Neural cell (in vitro differentiated cells): ENCODE data around the gene CCDC50.

Experiments used
- EP300 ChIP-seq: fragments of 450-650 bp; conservative IDR thresholded peaks from 2 replicates; pipeline ENCODE4 v1.6.1; 2014; ENCODE audit warnings: antibody characterized with exemption, mild to moderate bottlenecking, moderate library complexity; ENCODE audit not compliant: poor library complexity, severe bottlenecking
- EZH2 ChIP-seq: fragments of 200-600, 300-800 bp; shearing (Covaris generic), sonication (generic); IDR thresholded peaks from 2 replicates; pipeline ENCODE4 v1.6.1; 2014; ENCODE audit warnings: antibody characterized with exemption, low read length, borderline replicate concordance, mild to moderate bottlenecking; ENCODE audit not compliant: insufficient read depth, poor library complexity, severe bottlenecking
- MXI1 ChIP-seq: fragments of 450-650 bp; conservative IDR thresholded peaks from 2 replicates; pipeline ENCODE4 v1.6.1; 2014; ENCODE audit warnings: antibody characterized with exemption, mild to moderate bottlenecking; ENCODE audit not compliant: poor library complexity, severe bottlenecking
- POLR2AphosphoS5 ChIP-seq: IDR thresholded peaks from 2 replicates; pipeline ENCODE4 v1.6.1; 2012
- RAD21 ChIP-seq: fragments of 450-650 bp; conservative IDR thresholded peaks from 2 replicates; pipeline ENCODE4 v1.6.1; 2014; ENCODE audit warnings: antibody characterized with exemption, mild to moderate bottlenecking, moderate library complexity
- SMC3 ChIP-seq: fragments of 450-650 bp; conservative IDR thresholded peaks from 2 replicates; pipeline ENCODE4 v1.6.1; 2014; ENCODE audit warnings: antibody characterized with exemption, mild to moderate bottlenecking, moderate library complexity; ENCODE audit not compliant: poor library complexity
- TAF1 ChIP-seq: IDR thresholded peaks from 2 replicates; pipeline ENCODE4 v1.6.1; 2012; ENCODE audit warnings: low read depth
- TF ChIP-seq, protein P1 (sequence below): fragments of 450-650 bp; IDR thresholded peaks from 2 replicates; pipeline ENCODE4 v1.5.1; 2014; ENCODE audit warnings: antibody characterized with exemption, mild to moderate bottlenecking, moderate library complexity; ENCODE audit not compliant: poor library complexity, severe bottlenecking
- TF ChIP-seq, protein P2 (sequence below): IDR thresholded peaks from 2 replicates; pipeline ENCODE4 v1.6.1; 2012; ENCODE audit warnings: borderline replicate concordance

DNA sequence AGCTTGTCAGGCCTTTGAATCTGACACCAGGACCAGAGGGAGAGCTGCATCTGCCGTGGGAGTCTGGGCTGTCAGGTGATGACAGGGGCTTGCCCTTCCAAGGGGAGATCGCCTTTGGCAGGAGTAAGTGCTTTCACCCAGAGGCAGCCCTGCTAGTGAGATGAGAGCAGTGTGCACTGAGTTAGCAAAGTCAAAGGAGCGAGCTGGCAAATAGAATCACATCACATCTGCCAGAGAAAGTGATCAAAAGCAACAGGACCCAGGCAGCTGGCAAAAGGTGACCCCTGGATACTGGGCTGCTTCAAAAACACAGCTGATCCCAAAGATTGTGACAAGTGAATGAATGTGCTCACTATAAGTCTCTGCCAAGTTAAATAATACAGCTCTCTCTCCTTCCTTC is 95.7 kb downstream of the CCDC50 start:
- TF ChIP-seq, protein P1, sequence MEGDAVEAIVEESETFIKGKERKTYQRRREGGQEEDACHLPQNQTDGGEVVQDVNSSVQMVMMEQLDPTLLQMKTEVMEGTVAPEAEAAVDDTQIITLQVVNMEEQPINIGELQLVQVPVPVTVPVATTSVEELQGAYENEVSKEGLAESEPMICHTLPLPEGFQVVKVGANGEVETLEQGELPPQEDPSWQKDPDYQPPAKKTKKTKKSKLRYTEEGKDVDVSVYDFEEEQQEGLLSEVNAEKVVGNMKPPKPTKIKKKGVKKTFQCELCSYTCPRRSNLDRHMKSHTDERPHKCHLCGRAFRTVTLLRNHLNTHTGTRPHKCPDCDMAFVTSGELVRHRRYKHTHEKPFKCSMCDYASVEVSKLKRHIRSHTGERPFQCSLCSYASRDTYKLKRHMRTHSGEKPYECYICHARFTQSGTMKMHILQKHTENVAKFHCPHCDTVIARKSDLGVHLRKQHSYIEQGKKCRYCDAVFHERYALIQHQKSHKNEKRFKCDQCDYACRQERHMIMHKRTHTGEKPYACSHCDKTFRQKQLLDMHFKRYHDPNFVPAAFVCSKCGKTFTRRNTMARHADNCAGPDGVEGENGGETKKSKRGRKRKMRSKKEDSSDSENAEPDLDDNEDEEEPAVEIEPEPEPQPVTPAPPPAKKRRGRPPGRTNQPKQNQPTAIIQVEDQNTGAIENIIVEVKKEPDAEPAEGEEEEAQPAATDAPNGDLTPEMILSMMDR, result no peak
- TF ChIP-seq SMC3 (no peak), RAD21 (no peak), EP300 (no peak), POLR2AphosphoS5 (no peak), EZH2 (no peak), MXI1 (no peak), TAF1 (no peak)
- TF ChIP-seq, protein P2, sequence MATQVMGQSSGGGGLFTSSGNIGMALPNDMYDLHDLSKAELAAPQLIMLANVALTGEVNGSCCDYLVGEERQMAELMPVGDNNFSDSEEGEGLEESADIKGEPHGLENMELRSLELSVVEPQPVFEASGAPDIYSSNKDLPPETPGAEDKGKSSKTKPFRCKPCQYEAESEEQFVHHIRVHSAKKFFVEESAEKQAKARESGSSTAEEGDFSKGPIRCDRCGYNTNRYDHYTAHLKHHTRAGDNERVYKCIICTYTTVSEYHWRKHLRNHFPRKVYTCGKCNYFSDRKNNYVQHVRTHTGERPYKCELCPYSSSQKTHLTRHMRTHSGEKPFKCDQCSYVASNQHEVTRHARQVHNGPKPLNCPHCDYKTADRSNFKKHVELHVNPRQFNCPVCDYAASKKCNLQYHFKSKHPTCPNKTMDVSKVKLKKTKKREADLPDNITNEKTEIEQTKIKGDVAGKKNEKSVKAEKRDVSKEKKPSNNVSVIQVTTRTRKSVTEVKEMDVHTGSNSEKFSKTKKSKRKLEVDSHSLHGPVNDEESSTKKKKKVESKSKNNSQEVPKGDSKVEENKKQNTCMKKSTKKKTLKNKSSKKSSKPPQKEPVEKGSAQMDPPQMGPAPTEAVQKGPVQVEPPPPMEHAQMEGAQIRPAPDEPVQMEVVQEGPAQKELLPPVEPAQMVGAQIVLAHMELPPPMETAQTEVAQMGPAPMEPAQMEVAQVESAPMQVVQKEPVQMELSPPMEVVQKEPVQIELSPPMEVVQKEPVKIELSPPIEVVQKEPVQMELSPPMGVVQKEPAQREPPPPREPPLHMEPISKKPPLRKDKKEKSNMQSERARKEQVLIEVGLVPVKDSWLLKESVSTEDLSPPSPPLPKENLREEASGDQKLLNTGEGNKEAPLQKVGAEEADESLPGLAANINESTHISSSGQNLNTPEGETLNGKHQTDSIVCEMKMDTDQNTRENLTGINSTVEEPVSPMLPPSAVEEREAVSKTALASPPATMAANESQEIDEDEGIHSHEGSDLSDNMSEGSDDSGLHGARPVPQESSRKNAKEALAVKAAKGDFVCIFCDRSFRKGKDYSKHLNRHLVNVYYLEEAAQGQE, result no peak
